Parathyroid adenoma (tissue), 2 donors: Measurements from ENCODE around the gene CEACAM18.

ENCODE experiments used
- H2AFZ ChIP-seq: fragments of 300-600 bp; sonication (generic); one replicate; pipeline ENCODE4 v1.7.0; 2017; ENCODE audit warnings: antibody characterized with exemption, mild to moderate bottlenecking
- H3K27ac ChIP-seq: fragments of 300-600 bp; sonication (generic); one replicate; pipeline ENCODE4 v1.7.0; 2017
- H3K27me3 ChIP-seq: fragments of 300-600 bp; sonication (generic); one replicate; pipeline ENCODE4 v1.7.0; 2017; ENCODE audit warnings: low read length; ENCODE audit not compliant: control insufficient read depth, insufficient read depth
- H3K36me3 ChIP-seq: fragments of 300-600 bp; sonication (generic); one replicate; pipeline ENCODE4 v1.7.0; 2017; ENCODE audit warnings: low read length; ENCODE audit not compliant: control insufficient read depth, insufficient read depth
- H3K4me1 ChIP-seq: fragments of 300-600 bp; sonication (generic); one replicate; pipeline ENCODE4 v1.7.0; 2017; ENCODE audit warnings: control low read depth
- H3K4me2 ChIP-seq: fragments of 300-600 bp; sonication (generic); one replicate; pipeline ENCODE4 v1.7.0; 2017; ENCODE audit warnings: low read length
- H3K4me3 ChIP-seq: fragments of 300-600 bp; sonication (generic); one replicate; pipeline ENCODE4 v1.7.0; 2017; ENCODE audit warnings: low read depth, low read length
- H3K79me2 ChIP-seq: fragments of 300-600 bp; sonication (generic); one replicate; pipeline ENCODE4 v1.7.0; 2017; ENCODE audit warnings: control low read depth
- H3K9ac ChIP-seq: fragments of 300-600 bp; sonication (generic); one replicate; pipeline ENCODE4 v1.7.0; 2017; ENCODE audit warnings: mild to moderate bottlenecking
- H3K9me3 ChIP-seq: fragments of 300-600 bp; sonication (generic); one replicate; pipeline ENCODE4 v1.7.0; 2017; ENCODE audit warnings: low read length; ENCODE audit not compliant: control insufficient read depth
- TF ChIP-seq, protein P1 (sequence below): fragments of 300-600 bp; sonication (generic); IDR thresholded peaks from one replicate; pipeline ENCODE4 v1.7.0; 2017; ENCODE audit warnings: antibody characterized with exemption, mild to moderate bottlenecking
- donor health status: primary hyperparathyroidism.

The CEACAM18 gene

GRCh38 chr19:51478381-51479234, at the start of gene CEACAM18:
TSS of gene CEACAM18 (plus strand) at chr19:51478539.
- Histone ChIP-seq H3K4me1 (no peaks in the 10 kb centered on the region), H3K4me2 (no peak within 1 kb of the TSS), H3K27ac (no peak within 1 kb of the TSS), H3K36me3 (no peaks in the 10 kb centered on the region), H3K79me2 (no peaks in the 10 kb centered on the region), H3K27me3 (no peaks in the 10 kb centered on the region), H3K4me3 (no peak within 1 kb of the TSS), H2AFZ (no peak within 1 kb of the TSS), H3K9me3 (no peaks in the 10 kb centered on the region), H3K9ac (no peak within 1 kb of the TSS)
- TF ChIP-seq, protein P1, sequence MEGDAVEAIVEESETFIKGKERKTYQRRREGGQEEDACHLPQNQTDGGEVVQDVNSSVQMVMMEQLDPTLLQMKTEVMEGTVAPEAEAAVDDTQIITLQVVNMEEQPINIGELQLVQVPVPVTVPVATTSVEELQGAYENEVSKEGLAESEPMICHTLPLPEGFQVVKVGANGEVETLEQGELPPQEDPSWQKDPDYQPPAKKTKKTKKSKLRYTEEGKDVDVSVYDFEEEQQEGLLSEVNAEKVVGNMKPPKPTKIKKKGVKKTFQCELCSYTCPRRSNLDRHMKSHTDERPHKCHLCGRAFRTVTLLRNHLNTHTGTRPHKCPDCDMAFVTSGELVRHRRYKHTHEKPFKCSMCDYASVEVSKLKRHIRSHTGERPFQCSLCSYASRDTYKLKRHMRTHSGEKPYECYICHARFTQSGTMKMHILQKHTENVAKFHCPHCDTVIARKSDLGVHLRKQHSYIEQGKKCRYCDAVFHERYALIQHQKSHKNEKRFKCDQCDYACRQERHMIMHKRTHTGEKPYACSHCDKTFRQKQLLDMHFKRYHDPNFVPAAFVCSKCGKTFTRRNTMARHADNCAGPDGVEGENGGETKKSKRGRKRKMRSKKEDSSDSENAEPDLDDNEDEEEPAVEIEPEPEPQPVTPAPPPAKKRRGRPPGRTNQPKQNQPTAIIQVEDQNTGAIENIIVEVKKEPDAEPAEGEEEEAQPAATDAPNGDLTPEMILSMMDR, result no peak

DNA sequence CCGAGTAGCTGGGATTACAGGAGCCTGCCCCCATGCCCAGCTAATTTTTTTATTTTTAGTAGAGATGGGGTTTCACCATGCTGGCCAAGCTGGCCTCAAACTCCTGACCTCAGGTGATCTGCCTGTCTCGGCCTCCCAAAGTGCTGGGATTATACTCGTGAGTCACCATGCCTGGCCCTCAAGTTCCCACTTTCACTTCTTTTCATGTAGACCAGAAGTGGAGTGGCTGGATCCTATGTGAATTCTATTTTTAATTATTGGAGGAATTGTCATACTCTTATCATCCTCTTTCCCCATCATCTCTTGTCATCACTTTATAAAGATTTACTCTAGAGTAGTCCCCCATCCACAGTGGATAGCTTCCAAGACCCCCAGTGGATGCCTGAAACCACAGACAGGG, 48.1 kb upstream of the CEACAM18 start:
- H2AFZ ChIP-seq, result no peak overlapping the region
- no peak overlapping the region for H3K9ac ChIP-seq
- H3K9me3 ChIP-seq, result no peaks in the 10 kb centered on the region
- H3K27ac ChIP-seq, result no peak overlapping the region
- H3K79me2 ChIP-seq, result no peaks in the 10 kb centered on the region
- H3K4me1 ChIP-seq, result no peaks in the 10 kb centered on the region
- no peak overlapping the region for H3K4me2 ChIP-seq
- H3K27me3 ChIP-seq, result no peaks in the 10 kb centered on the region
- TF ChIP-seq, protein P1, result no peak
- H3K36me3 ChIP-seq, result no peaks in the 10 kb centered on the region
- H3K4me3 ChIP-seq, result no peak overlapping the region

DNA sequence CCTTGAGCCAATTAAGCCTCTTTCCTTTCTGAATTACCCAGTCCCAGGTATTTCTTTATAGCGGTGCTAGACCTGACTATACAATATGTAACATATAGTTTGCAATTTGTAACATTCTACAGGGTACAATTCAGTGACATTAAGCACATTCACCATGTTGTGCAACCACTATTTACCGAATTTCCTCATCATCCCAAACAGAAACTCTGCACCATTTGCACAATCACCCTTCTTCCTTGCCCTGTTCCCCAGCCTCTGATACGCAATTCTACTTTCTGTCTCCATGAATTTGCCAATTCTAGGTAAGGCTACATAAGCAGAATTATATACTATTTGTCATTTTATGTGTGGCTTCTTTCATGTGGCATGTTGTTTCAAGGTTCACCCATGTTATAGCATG, 47.2 kb upstream of the CEACAM18 start:
- Histone ChIP-seq H3K4me1 (no peaks in the 10 kb centered on the region), H3K27ac (no peak overlapping the region), H3K36me3 (no peaks in the 10 kb centered on the region), H3K79me2 (no peaks in the 10 kb centered on the region), H3K9me3 (no peaks in the 10 kb centered on the region), H3K27me3 (no peaks in the 10 kb centered on the region), H3K4me3 (no peak overlapping the region), H2AFZ (no peak overlapping the region), H3K4me2 (no peak overlapping the region), H3K9ac (no peak overlapping the region)
- TF ChIP-seq, protein P1, result no peak

- no peak overlapping the region for H2AFZ ChIP-seq
- H3K4me3 ChIP-seq, result no peak overlapping the region
- no peaks in the 10 kb centered on the region for H3K27me3 ChIP-seq
- H3K9me3 ChIP-seq, result no peaks in the 10 kb centered on the region
- H3K9ac ChIP-seq, result no peak overlapping the region
- TF ChIP-seq, protein P1, result no peak
- no peaks in the 10 kb centered on the region for H3K36me3 ChIP-seq
- no peaks in the 10 kb centered on the region for H3K79me2 ChIP-seq
- H3K4me2 ChIP-seq, result no peak overlapping the region
- no peaks in the 10 kb centered on the region for H3K4me1 ChIP-seq
- H3K27ac ChIP-seq, result no peak overlapping the region
Measured at GRCh38 chr19:51433043-51433442, 45.3 kb upstream of the CEACAM18 start.

- TF ChIP-seq, protein P1, result no peak
- H2AFZ ChIP-seq, result no peak overlapping the region
- H3K4me1 ChIP-seq, result no peaks in the 10 kb centered on the region
- no peak overlapping the region for H3K4me2 ChIP-seq
- H3K27ac ChIP-seq, result no peak overlapping the region
- no peak overlapping the region for H3K9ac ChIP-seq
- H3K9me3 ChIP-seq, result no peaks in the 10 kb centered on the region
- no peaks in the 10 kb centered on the region for H3K36me3 ChIP-seq
- H3K79me2 ChIP-seq, result no peaks in the 10 kb centered on the region
- no peak overlapping the region for H3K4me3 ChIP-seq
- no peaks in the 10 kb centered on the region for H3K27me3 ChIP-seq
Measured at GRCh38 chr19:51434456-51434855, 43.9 kb upstream of the CEACAM18 start.
